Stomach (tissue), 9 donors: Measurements from ENCODE around the gene A4GALT. TPM values are rescaled to one million over a fixed set of nuclear protein-coding genes. Genes with fewer than 3 reads are reported as not detected.

ENCODE experiments used
- DNase-seq, 2 donors: peaks; one replicate each; pipeline versions ENCODE4 v3.0.0 to v3.0.0-alpha.2; 2013 to 2019
- H3K27ac ChIP-seq, 5 donors: fragments of 200-600 bp in 4 of 5; sonication (generic) in 4 of 5; one replicate each; pipeline ENCODE4 v1.5.1; 2013 to 2019; ENCODE audit warnings: mild to moderate bottlenecking in 1 of 5, moderate library complexity in 1 of 5
- H3K27me3 ChIP-seq, 3 donors: fragments of 200-600 bp; sonication (generic); one replicate each; pipeline ENCODE4 v1.5.1; 2017 to 2019; ENCODE audit warnings: mixed run types in 1 of 3
- H3K36me3 ChIP-seq, 4 donors: fragments of 200-600 bp; sonication (generic); 1 replicate in 3 of 4; 2 replicates in 1 of 4; pipeline ENCODE4 v1.5.1; 2016 to 2019
- H3K4me1 ChIP-seq, 4 donors: fragments of 200-600 bp; sonication (generic); one replicate each; pipeline ENCODE4 v1.5.1; 2016 to 2019
- H3K4me3 ChIP-seq, 4 donors: fragments of 200-600 bp; sonication (generic) in 3 of 4; one replicate each; pipeline ENCODE4 v1.5.1; 2016 to 2019; ENCODE audit warnings: mild to moderate bottlenecking in 1 of 4
- H3K9me3 ChIP-seq, 4 donors: fragments of 200-600 bp; sonication (generic); one replicate each; pipeline ENCODE4 v1.5.1; 2016 to 2019
- EP300 ChIP-seq: sonication (generic); formaldehyde crosslinking; IDR thresholded peaks from one replicate; pipeline ENCODE4 v1.6.1; 2017; ENCODE audit warnings: antibody characterized with exemption
- POLR2A ChIP-seq, 4 donors: fragments of 450-650 bp; IDR thresholded peaks; one replicate each; pipeline ENCODE4 v1.6.1; 2016; ENCODE audit warnings: antibody characterized with exemption in 4 of 4, control low read depth in 2 of 4, mild to moderate bottlenecking in 1 of 4, moderate library complexity in 1 of 4
- POLR2AphosphoS5 ChIP-seq, 3 donors: sonication (generic); formaldehyde crosslinking; IDR thresholded peaks; one replicate each; pipeline ENCODE4 v1.6.1; 2016; ENCODE audit warnings: antibody characterized with exemption in 3 of 3
- WGBS, 5 donors: extraction: QIAGEN DNeasy Blood & Tissue Kit in 3 of 5; methylation state at CpG; one replicate each; pipeline versions ENCODE4 v1.1.5 to v1.1.7; 2013 to 2018; 5-methylcytosine and 5-hydroxymethylcytosine counted together
- intact Hi-C: fragments of 100-400 bp; cut with DNase I; formaldehyde crosslinking; loops from one replicate; pipeline ENCODE4 v1.15.1; 2023; ENCODE audit warnings: low total_unique reads
- polyA plus RNA-seq, 3 donors: library from polyadenylated mRNA; stranded (reverse); fragments of 200-250 nt; gene quantifications; one replicate each; pipeline ENCODE4 v1.2.3, GENCODE V29; 2013
- total RNA-seq, 5 donors: library from RNA; depleted of rRNA; stranded (reverse); fragments of >200 nt; gene quantifications; one replicate each; pipeline versions ENCODE4 v1.1.0 to v1.2.3, GENCODE V29; 2014 to 2016
- TF ChIP-seq, protein P1 (sequence below), 7 experiments: fragments of 450-650 bp in 4 of 7; fragments of 200-600 bp in 3 of 7; sonication (generic) in 3 of 7; IDR thresholded peaks; one replicate each; pipeline ENCODE4 v1.5.1; 2016 to 2019; ENCODE audit warnings: antibody characterized with exemption in 7 of 7, control low read depth in 2 of 7, mild to moderate bottlenecking in 1 of 7
- donor health status: healthy with polysubstance abuse.
- donor health status: Bipolar disorder and iron deficiency.
- donor health status: healthy.

The A4GALT gene
- total and polyA plus RNA-seq, 8 donors = 3.2 to 59.4 (median 17.6) TPM

- DNase-seq = no peak
Measured at GRCh38 chr22:42769238-42769573, 48.5 kb upstream of the A4GALT start.

GRCh38 chr22:42768385-42769035, 47.8 kb upstream of the A4GALT start:
- Histone ChIP-seq H3K4me3 (no peak overlapping the region), H3K4me1 (peaks cover 14 to 44% (median 41%) of the 10 kb centered on the region in 4 donors), H3K36me3 (no peaks in the 10 kb centered on the region), H3K27ac (peak overlapping the region in 2 of 5 donors; percentile 18 to 74), H3K9me3 (no peaks in the 10 kb centered on the region), H3K27me3 (no peaks in the 10 kb centered on the region)
- 84 to 98% (median 90%) methylated on average over 12 to 22 of the region's 22 CpGs for WGBS, 5 donors
- no peak for DNase-seq
- TF ChIP-seq EP300 = no peak
- TF ChIP-seq, protein P1, sequence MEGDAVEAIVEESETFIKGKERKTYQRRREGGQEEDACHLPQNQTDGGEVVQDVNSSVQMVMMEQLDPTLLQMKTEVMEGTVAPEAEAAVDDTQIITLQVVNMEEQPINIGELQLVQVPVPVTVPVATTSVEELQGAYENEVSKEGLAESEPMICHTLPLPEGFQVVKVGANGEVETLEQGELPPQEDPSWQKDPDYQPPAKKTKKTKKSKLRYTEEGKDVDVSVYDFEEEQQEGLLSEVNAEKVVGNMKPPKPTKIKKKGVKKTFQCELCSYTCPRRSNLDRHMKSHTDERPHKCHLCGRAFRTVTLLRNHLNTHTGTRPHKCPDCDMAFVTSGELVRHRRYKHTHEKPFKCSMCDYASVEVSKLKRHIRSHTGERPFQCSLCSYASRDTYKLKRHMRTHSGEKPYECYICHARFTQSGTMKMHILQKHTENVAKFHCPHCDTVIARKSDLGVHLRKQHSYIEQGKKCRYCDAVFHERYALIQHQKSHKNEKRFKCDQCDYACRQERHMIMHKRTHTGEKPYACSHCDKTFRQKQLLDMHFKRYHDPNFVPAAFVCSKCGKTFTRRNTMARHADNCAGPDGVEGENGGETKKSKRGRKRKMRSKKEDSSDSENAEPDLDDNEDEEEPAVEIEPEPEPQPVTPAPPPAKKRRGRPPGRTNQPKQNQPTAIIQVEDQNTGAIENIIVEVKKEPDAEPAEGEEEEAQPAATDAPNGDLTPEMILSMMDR (IDR thresholded peaks at IDR 0.05) = no peak
- TF ChIP-seq POLR2AphosphoS5 (IDR thresholded peaks at IDR 0.05) = no peak
- no peak for TF ChIP-seq POLR2A (IDR thresholded peaks at IDR 0.05)
- intact Hi-C loops = no loop called here

More at GRCh38 chr22:42769238-42769573, 48.5 kb upstream of the A4GALT start:
- Histone ChIP-seq H3K4me3 (no peak overlapping the region), H3K27ac (peak overlapping the region; percentile 74 to 82 (median 74)), H3K9me3 (no peaks in the 10 kb centered on the region), H3K36me3 (no peaks in the 10 kb centered on the region), H3K4me1 (peaks cover 14 to 47% (median 43%) of the 10 kb centered on the region in 4 donors), H3K27me3 (no peaks in the 10 kb centered on the region)
- intact Hi-C loops = no loop called here
- 87 to 93% (median 91%) methylated on average over 10 to 11 of the region's 11 CpGs for whole genome bisulfite sequencing, 5 donors
- no peak for TF ChIP-seq EP300
- no peak for TF ChIP-seq POLR2AphosphoS5 (IDR thresholded peaks at IDR 0.05)
- TF ChIP-seq, protein P1 (IDR thresholded peaks at IDR 0.05) = no peak
- no peak for TF ChIP-seq POLR2A (IDR thresholded peaks at IDR 0.05)

DNA sequence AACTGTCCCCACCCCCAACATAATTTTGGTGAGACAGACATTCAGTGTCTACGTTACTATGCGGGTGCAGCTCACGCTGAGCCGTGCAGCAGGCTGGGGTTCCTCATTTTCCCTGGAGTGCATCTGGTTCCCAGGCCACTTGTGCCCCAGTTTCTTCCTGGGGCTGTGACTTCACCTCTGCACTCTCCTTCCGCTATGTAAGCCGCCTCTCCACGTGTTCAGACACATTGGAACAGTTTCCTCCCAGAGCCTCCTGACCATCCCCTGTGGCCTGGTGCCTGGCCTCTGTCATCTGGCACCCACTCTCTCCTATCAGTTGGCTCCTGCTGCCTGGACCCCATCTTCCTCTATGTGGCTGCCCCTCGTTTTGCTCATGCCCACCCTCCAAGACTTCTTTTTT, 46.2 kb upstream of the A4GALT start:
- Histone ChIP-seq H3K4me3 (no peak overlapping the region), H3K9me3 (no peaks in the 10 kb centered on the region), H3K27me3 (no peaks in the 10 kb centered on the region), H3K36me3 (no peaks in the 10 kb centered on the region), H3K27ac (no peak overlapping the region), H3K4me1 (peaks cover 14 to 33% (median 31%) of the 10 kb centered on the region in 4 donors)
- WGBS, 5 donors = 65 to 78% (median 76%) methylated on average over 8 of the region's 8 CpGs
- TF ChIP-seq, protein P1 (IDR thresholded peaks at IDR 0.05) = no peak
- TF ChIP-seq POLR2A (IDR thresholded peaks at IDR 0.05) = no peak
- intact Hi-C loops = no loop called here
- no peak for DNase-seq

GRCh38 chr22:42764895-42765363, 44.3 kb upstream of the A4GALT start:
- H3K27me3 ChIP-seq = no peaks in the 10 kb centered on the region
- no peak for DNase-seq

More at GRCh38 chr22:42764895-42765363, 44.3 kb upstream of the A4GALT start:
- Histone ChIP-seq H3K27ac (no peak overlapping the region), H3K4me1 (peaks cover 10 to 16% (median 12%) of the 10 kb centered on the region in 4 donors), H3K36me3 (no peaks in the 10 kb centered on the region), H3K4me3 (no peak overlapping the region), H3K9me3 (no peaks in the 10 kb centered on the region)
- WGBS, 5 donors = 62 to 78% (median 69%) methylated on average over 5 to 11 of the region's 11 CpGs
- intact Hi-C loops = no loop called here
- TF ChIP-seq POLR2A (IDR thresholded peaks at IDR 0.05) (no peak), POLR2AphosphoS5 (IDR thresholded peaks at IDR 0.05) (no peak), EP300 (no peak)
- TF ChIP-seq, protein P1 (IDR thresholded peaks at IDR 0.05) = no peak
